Stomach (tissue), 4 donors: ENCODE data around the gene OTOG.

Experiments
- POLR2A ChIP-seq, 4 donors: fragments of 450-650 bp; IDR thresholded peaks; one replicate each; pipeline ENCODE4 v1.6.1; 2016; ENCODE audit warnings: antibody characterized with exemption in 4 of 4, control low read depth in 2 of 4, mild to moderate bottlenecking in 1 of 4, moderate library complexity in 1 of 4
- TF ChIP-seq, protein P1 (sequence below), 7 experiments: fragments of 450-650 bp in 4 of 7; fragments of 200-600 bp in 3 of 7; sonication (generic) in 3 of 7; IDR thresholded peaks; one replicate each; pipeline ENCODE4 v1.5.1; 2016 to 2019; ENCODE audit warnings: antibody characterized with exemption in 7 of 7, control low read depth in 2 of 7, mild to moderate bottlenecking in 1 of 7

- TF ChIP-seq, protein P1, sequence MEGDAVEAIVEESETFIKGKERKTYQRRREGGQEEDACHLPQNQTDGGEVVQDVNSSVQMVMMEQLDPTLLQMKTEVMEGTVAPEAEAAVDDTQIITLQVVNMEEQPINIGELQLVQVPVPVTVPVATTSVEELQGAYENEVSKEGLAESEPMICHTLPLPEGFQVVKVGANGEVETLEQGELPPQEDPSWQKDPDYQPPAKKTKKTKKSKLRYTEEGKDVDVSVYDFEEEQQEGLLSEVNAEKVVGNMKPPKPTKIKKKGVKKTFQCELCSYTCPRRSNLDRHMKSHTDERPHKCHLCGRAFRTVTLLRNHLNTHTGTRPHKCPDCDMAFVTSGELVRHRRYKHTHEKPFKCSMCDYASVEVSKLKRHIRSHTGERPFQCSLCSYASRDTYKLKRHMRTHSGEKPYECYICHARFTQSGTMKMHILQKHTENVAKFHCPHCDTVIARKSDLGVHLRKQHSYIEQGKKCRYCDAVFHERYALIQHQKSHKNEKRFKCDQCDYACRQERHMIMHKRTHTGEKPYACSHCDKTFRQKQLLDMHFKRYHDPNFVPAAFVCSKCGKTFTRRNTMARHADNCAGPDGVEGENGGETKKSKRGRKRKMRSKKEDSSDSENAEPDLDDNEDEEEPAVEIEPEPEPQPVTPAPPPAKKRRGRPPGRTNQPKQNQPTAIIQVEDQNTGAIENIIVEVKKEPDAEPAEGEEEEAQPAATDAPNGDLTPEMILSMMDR (IDR thresholded peaks at IDR 0.05), result no peak
- no peak for TF ChIP-seq POLR2A (IDR thresholded peaks at IDR 0.05)
Measured at GRCh38 chr11:17645190-17645970, 98.3 kb downstream of the OTOG start.
